HEK293T (cell line): ENCODE measurements around the gene SOBP.

Experiments
- CTCF ChIA-PET: fragments of 350-600 bp; formaldehyde crosslinking; extraction: SDS; loops from one replicate; lab custom pipeline; 2021; ENCODE audit warnings: antibody characterized with exemption, inconsistent platforms; lab: Yijun Ruan, JAX
- POLR2A ChIA-PET: fragments of 350-600 bp; formaldehyde crosslinking; extraction: SDS; loops from one replicate; lab custom pipeline; 2020; ENCODE audit warnings: antibody characterized with exemption, inconsistent platforms; lab: Yijun Ruan, JAX
- DNase-seq: peaks from one replicate; pipeline ENCODE4 v3.0.0; 2012; ENCODE audit warnings: mixed read lengths; ENCODE audit errors: extremely low spot score
- ARNT ChIP-seq: fragments of 450-650 bp; IDR thresholded peaks from 2 replicates; pipeline ENCODE4 v1.6.1; 2017; ENCODE audit warnings: mild to moderate bottlenecking
- BHLHE40 ChIP-seq: fragments of 450-650 bp; IDR thresholded peaks from 2 replicates; pipeline ENCODE4 v1.6.1; 2016; ENCODE audit warnings: mild to moderate bottlenecking, moderate library complexity, borderline replicate concordance
- CTBP1 ChIP-seq: fragments of 450-650 bp; IDR thresholded peaks from 2 replicates; pipeline ENCODE4 v1.6.1; 2016; ENCODE audit warnings: borderline replicate concordance
- ELF4 ChIP-seq: fragments of 450-650 bp; IDR thresholded peaks from 2 replicates; pipeline ENCODE4 v1.6.1; 2017; ENCODE audit warnings: antibody characterized with exemption
- FOXA1 ChIP-seq: fragments of 450-650 bp; IDR thresholded peaks from 2 replicates; pipeline ENCODE4 v1.6.1; 2016; ENCODE audit warnings: mild to moderate bottlenecking
- FOXK2 ChIP-seq: fragments of 450-650 bp; IDR thresholded peaks from 2 replicates; pipeline ENCODE4 v1.6.1; 2016; ENCODE audit warnings: mild to moderate bottlenecking
- FOXM1 ChIP-seq: fragments of 450-650 bp; IDR thresholded peaks from 2 replicates; pipeline ENCODE4 v1.6.1; 2017; ENCODE audit warnings: mild to moderate bottlenecking, borderline replicate concordance
- HDGF ChIP-seq: fragments of 450-650 bp; IDR thresholded peaks from 2 replicates; pipeline ENCODE4 v1.6.1; 2017; ENCODE audit warnings: antibody characterized with exemption, borderline replicate concordance
- L3MBTL2 ChIP-seq: fragments of 450-650 bp; conservative IDR thresholded peaks from 2 replicates; pipeline ENCODE4 v1.6.1; 2016; ENCODE audit warnings: mild to moderate bottlenecking
- LEF1 ChIP-seq: fragments of 450-650 bp; IDR thresholded peaks from 2 replicates; pipeline ENCODE4 v1.6.1; 2017; ENCODE audit warnings: mild to moderate bottlenecking, borderline replicate concordance
- NFRKB ChIP-seq: fragments of 450-650 bp; IDR thresholded peaks from 2 replicates; pipeline ENCODE4 v1.6.1; 2016; ENCODE audit warnings: mild to moderate bottlenecking, moderate library complexity
- SP1 ChIP-seq: fragments of 450-650 bp; IDR thresholded peaks from 2 replicates; pipeline ENCODE4 v1.6.1; 2017
- SUZ12 ChIP-seq: fragments of 450-650 bp; IDR thresholded peaks from 2 replicates; pipeline ENCODE4 v1.6.1; 2016; ENCODE audit warnings: mild to moderate bottlenecking
- TARDBP ChIP-seq: fragments of 450-650 bp; IDR thresholded peaks from 2 replicates; pipeline ENCODE4 v1.6.1; 2016
- ZNF384 ChIP-seq: fragments of 450-650 bp; IDR thresholded peaks from 2 replicates; pipeline ENCODE4 v1.6.1; 2016
- TF ChIP-seq, protein P1 (sequence below): fragments of 450-650 bp; IDR thresholded peaks from 2 replicates; pipeline ENCODE4 v1.6.1; 2016

The SOBP gene

DNA sequence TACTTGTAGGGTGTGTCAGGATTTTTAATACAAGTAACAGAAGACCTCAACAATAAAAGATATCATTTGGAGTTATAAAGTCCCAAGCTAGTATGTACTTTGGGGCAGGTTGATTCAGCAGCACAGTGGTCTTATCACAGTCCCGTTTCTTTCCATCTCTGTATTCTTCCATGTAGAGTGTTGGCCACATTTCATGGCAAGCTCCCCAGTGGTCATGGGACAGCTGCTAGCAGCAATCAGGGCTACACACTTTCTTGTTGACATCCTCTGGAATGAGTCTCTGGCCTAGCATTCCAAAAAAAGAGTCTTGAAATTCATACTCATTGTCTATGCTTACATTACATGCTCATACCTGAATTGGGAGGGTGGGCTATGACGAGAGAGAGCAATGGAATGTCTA lies 53.2 kb downstream of the SOBP start:
- no peak for TF ChIP-seq BHLHE40
- TF ChIP-seq ZNF384 = no peak
- POLR2A ChIA-PET = no interaction called here
- CTCF ChIA-PET = interaction anchor here (0.8 kb wide), 1 partner anchor 410 kb away, joined by 4 read pairs; no protein-coding TSS in a partner anchor
- DNase-seq = no peak

DNA sequence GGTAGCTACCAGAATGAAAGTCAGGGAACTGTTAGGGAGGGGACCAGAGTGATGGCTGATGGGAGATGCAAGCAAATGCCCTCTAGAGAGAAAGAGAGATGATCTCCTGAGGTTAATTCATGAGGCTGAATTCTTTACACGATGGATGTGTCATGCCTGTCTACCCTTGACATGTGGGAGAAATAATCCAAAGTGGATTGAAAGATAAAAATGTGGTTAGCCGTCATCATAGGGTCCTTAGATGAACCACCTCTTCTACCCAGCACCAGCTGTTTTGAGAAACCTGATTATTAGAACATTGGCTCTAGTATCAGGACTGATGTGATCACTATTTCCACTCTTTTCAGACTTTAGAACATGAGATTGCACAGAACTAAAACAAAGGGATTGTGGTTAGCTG lies 53.6 kb downstream of the SOBP start:
- ChIA-PET POLR2A (interaction anchor here (1.2 to 1.8 kb wide), 2 partner anchors 20 to 84 kb away, joined by 3 to 6 read pairs; partner anchors contain the start of gene PDSS2), CTCF (no interaction called here)
- no peak for DNase-seq
- TF ChIP-seq SP1 (no peak), NFRKB (no peak), ZNF384 (no peak), BHLHE40 (no peak), FOXM1 (no peak), SUZ12 (no peak), ARNT (no peak), L3MBTL2 (no peak), ELF4 (no peak), LEF1 (no peak), FOXA1 (no peak), TARDBP (no peak), CTBP1 (no peak), HDGF (no peak), FOXK2 (no peak)
- TF ChIP-seq, protein P1, sequence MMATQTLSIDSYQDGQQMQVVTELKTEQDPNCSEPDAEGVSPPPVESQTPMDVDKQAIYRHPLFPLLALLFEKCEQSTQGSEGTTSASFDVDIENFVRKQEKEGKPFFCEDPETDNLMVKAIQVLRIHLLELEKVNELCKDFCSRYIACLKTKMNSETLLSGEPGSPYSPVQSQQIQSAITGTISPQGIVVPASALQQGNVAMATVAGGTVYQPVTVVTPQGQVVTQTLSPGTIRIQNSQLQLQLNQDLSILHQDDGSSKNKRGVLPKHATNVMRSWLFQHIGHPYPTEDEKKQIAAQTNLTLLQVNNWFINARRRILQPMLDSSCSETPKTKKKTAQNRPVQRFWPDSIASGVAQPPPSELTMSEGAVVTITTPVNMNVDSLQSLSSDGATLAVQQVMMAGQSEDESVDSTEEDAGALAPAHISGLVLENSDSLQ = no peak

DNA sequence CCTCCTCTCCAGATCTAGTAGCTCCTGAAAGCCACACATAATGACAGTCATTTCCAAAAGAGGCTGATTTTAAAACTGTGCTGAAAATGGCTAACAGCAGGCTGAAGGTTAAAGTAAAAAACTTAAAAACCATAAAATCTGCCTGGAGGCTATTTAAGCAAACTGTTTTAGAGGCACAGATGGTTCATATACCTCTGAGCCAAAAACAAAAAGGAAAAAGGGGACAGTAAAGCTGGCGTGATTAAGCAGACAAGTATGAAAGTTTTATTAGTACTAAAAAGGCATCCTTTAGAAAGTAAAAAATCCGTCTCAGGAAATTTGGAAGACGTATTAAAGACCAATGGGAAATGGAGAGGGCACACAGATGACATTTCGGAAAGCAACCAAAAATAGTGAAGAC lies 55.8 kb downstream of the SOBP start:
- ChIA-PET POLR2A (no interaction called here), CTCF (no interaction called here)
- TF ChIP-seq HDGF (no peak), NFRKB (no peak), FOXA1 (no peak), ZNF384 (no peak), TARDBP (no peak), BHLHE40 (no peak), LEF1 (no peak), ARNT (no peak), FOXM1 (no peak), L3MBTL2 (no peak), ELF4 (no peak), SP1 (no peak), SUZ12 (no peak), CTBP1 (no peak)
- TF ChIP-seq, protein P1 = no peak
- DNase-seq = no peak

DNA sequence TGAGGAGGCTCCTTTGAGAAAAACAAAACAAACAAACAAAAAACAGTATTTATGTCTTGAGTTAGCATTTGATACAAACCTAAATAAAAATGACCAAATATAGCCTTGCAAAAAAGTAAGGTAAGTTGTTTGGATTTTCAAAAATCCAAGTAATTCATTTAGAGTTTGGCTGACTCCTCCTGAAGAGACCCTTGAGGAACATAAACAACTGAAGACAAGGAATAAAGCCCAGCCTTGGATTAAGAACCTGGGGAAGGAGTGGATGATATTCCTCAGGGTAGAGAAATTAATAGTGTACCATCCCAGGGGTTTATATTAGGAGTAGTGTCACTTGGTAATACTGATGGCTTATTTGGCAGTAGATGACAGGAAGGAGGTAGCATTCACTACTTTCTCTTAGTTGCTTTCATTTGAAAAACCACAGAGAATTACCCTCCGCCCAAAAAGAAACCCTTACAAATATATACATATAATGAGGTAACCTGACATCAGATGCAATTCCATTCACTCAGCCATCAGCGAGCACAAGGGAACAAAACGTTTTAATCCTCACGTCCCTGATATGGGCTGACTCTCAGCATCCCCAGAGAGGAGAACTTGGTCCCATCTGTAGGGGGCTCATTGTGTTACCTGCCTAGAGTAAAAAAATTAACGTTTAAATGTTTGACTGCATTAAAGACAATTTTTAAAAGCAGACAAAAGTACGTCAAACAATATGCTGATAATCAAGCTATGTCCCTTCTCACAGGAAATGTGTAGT lies 57.0 kb downstream of the SOBP start:
- TF ChIP-seq SP1 = no peak
- CTCF ChIA-PET = no interaction called here
- no peak for DNase-seq
- POLR2A ChIA-PET = no interaction called here

DNA sequence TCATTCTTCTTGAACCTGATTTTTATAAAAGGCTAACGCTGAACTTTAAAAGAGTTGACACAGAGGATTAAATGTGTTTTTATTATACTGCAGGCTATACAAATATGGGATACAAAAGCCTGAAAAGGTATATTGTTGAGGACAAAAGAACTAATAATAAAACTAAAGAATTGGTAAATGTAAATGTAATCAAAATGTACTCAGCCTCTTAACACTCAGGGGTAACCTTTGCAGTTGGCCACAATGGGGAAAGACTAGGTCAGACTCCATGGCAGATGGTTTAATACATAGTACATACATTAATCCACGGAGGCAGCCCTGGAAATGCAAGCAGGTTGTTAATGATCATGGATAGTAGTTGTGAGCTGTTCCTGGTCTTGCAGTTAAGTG lies 57.5 kb downstream of the SOBP start:
- POLR2A ChIA-PET = no interaction called here
- CTCF ChIA-PET = no interaction called here
- no peak for TF ChIP-seq SP1
- no peak for TF ChIP-seq CTBP1
- TF ChIP-seq FOXA1 = no peak
- TF ChIP-seq, protein P1 = no peak
- TF ChIP-seq L3MBTL2 = no peak
- no peak for TF ChIP-seq ZNF384
- no peak for TF ChIP-seq HDGF
- TF ChIP-seq ELF4 = no peak
- no peak for TF ChIP-seq FOXM1
- no peak for TF ChIP-seq TARDBP
- no peak for TF ChIP-seq SUZ12
- TF ChIP-seq LEF1 = no peak
- TF ChIP-seq FOXK2 = no peak
- no peak for TF ChIP-seq NFRKB
- TF ChIP-seq ARNT = no peak
- DNase-seq = no peak

DNA sequence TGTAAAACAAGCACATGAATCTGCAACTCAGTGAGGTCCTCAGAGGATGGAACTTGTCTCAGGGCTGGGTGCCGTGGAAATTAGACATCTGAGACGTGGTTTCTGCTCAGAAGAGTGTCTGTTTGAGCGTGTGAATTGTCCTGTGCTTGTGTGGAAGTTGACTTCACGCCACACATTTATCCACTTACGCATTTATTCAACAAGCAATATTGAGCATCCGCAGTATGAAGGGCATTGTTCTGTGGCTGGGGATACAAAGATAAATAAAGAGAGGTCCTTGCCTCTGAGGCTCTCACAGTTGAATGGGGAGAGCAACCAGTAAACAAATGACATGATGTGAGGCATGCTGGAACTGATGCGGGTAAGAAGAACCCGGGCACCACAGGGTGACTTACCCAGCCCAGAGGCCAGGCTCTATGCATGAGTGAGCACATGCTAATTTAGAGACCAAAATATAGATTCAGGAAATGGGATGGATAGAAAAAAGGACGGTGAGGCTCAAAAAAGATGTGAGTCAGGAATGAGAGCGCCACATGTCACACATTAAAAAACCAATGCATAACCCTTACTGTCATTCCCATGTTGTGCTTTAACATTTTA lies 60.4 kb downstream of the SOBP start:
- TF ChIP-seq FOXM1 (no peak), FOXK2 (no peak), ARNT (no peak), NFRKB (no peak)
- ChIA-PET POLR2A (no interaction called here), CTCF (no interaction called here)
- no peak for DNase-seq
